PFSK-1 (cell line): ENCODE results near the gene FOXN3.

Experiments
- POLR2AphosphoS5 ChIP-seq: IDR thresholded peaks from 2 replicates; pipeline ENCODE4 v1.6.1; 2012; ENCODE audit warnings: low read depth, mild to moderate bottlenecking, control low read depth, low read length, moderate library complexity
- SIN3A ChIP-seq: IDR thresholded peaks from 2 replicates; pipeline ENCODE4 v1.6.1; 2012; ENCODE audit warnings: mild to moderate bottlenecking, low read length, moderate library complexity, borderline replicate concordance; ENCODE audit not compliant: insufficient read depth
- TAF1 ChIP-seq: IDR thresholded peaks from 2 replicates; pipeline ENCODE4 v1.6.1; 2012; ENCODE audit warnings: low read length, control low read depth, borderline replicate concordance; ENCODE audit not compliant: insufficient read depth

DNA sequence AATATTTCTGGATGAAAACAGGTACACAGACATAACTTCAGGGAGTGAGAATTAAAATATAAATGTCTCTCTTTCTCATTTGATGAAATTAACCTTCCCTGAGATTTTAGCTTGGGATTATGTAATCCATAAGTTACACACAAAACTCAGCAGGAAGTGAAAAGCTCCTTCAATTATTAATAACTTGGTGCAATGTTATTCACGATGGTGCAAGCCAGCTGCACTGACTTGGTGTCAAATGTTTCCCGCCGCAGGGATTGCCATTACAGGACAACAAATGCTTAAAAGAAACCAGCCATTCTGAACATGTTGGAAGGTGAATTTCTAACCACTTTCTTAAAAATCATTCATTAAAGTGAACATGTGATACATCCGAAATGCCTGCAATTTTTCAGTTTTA, 250.4 kb downstream of the FOXN3 start:
- TF ChIP-seq POLR2AphosphoS5: no peak
- TF ChIP-seq SIN3A: no peak
- TF ChIP-seq TAF1: no peak
